RPMI7951 (cell line): ENCODE measurements around the gene USF3. TPM values are rescaled to one million over a fixed set of nuclear protein-coding genes. Genes with fewer than 3 reads are reported as not detected.

Experiments
- DNase-seq: peaks from one replicate; pipeline ENCODE4 v3.0.0-alpha.2; 2012; ENCODE audit warnings: low read depth
- total RNA-seq: library from RNA; depleted of rRNA; stranded (reverse); fragments of >200 nt; shearing (Covaris generic); gene quantifications from 2 replicates; pipeline ENCODE4 v1.2.3, GENCODE V29; 2014; rRNA removed

Gene USF3, protein sequence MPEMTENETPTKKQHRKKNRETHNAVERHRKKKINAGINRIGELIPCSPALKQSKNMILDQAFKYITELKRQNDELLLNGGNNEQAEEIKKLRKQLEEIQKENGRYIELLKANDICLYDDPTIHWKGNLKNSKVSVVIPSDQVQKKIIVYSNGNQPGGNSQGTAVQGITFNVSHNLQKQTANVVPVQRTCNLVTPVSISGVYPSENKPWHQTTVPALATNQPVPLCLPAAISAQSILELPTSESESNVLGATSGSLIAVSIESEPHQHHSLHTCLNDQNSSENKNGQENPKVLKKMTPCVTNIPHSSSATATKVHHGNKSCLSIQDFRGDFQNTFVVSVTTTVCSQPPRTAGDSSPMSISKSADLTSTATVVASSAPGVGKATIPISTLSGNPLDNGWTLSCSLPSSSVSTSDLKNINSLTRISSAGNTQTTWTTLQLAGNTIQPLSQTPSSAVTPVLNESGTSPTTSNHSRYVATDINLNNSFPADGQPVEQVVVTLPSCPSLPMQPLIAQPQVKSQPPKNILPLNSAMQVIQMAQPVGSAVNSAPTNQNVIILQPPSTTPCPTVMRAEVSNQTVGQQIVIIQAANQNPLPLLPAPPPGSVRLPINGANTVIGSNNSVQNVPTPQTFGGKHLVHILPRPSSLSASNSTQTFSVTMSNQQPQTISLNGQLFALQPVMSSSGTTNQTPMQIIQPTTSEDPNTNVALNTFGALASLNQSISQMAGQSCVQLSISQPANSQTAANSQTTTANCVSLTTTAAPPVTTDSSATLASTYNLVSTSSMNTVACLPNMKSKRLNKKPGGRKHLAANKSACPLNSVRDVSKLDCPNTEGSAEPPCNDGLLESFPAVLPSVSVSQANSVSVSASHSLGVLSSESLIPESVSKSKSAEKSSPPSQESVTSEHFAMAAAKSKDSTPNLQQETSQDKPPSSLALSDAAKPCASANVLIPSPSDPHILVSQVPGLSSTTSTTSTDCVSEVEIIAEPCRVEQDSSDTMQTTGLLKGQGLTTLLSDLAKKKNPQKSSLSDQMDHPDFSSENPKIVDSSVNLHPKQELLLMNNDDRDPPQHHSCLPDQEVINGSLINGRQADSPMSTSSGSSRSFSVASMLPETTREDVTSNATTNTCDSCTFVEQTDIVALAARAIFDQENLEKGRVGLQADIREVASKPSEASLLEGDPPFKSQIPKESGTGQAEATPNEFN (N-terminal part only)
- 6.2 and 10.6 TPM in 2 replicates for total RNA-seq

GRCh38 chr3:113695786-113696645, at the start of gene USF3:
Gene USF3 (minus strand): TSS chr3:113696642. CDS start chr3:113674878, 21,764 bp downstream.
- peak; percentile 66 for DNase-seq

GRCh38 chr3:113745756-113746547, 49.5 kb upstream of the USF3 start, which contains the start of gene NAA50:
Gene NAA50 (minus strand): TSS chr3:113746249. CDS start chr3:113745949, 300 bp downstream.
- peak; percentile 93 for DNase-seq

GRCh38 chr3:113744941-113745755, 48.7 kb upstream of the USF3 start:
- peak; percentile 82 for DNase-seq

- DNase-seq = no peak
Observed at GRCh38 chr3:113743006-113743630, 46.7 kb upstream of the USF3 start.

DNA sequence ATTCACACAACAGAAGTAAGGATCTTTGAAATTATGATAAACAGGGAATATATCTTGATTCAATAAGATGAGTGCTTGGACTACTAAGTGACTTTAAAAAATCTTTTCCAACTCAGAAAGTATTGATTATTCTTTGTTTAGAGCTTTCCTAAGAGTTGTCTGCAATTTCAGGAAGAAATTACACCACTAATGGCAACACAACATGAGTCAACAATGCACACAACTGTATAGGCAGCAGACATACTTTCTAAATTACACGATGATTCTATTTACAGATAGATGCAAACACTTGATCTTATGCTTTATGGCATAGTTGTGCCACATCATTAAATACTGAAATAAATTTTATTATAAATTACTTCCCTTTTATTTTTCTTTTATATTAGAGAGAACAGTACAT, 45.2 kb upstream of the USF3 start:
- DNase-seq = no peak

GRCh38 chr3:113741086-113741485, 44.6 kb upstream of the USF3 start:
- DNase-seq = no peak

- peak; percentile 76 for DNase-seq
Observed at GRCh38 chr3:113736548-113737089, 40.2 kb upstream of the USF3 start.

DNA sequence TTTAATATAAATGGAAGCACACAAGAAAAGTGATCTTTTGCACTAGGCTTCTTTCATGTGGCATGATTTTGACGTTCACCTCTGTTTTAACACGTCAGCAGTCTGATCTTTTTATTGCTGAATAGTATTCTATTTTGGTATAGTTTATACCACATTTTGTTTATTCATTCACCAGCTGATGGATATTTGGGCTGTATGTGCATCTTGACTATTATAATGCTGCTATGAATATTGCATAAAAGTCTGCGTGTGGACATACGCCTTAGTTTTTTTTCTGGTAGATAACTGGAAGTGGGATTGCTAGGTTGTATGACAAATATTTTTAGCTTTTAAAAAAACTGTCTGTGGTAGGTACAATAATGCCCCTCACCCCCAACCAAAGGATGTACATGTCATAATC, 35.3 kb upstream of the USF3 start:
- no peak for DNase-seq

DNA sequence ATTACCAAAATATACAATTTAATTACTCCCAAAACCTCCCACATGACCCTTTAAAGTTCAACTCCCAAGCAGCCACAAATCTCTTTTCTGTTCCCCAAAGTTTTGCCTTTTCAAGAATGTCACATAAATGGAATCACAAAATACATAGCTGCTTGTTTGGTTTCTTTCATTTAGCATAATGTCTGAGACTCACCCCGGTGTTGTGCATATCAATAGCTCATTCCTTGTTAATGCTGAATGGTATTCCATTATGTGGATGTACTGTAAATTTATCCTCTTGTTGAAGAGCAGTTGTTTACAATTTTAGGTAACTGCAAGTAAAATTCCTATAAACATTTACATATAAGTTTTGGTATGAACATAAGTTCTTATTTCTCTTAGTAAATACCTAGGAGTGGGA, 34.1 kb upstream of the USF3 start:
- no peak for DNase-seq

GRCh38 chr3:113728661-113729060, 32.2 kb upstream of the USF3 start:
- no peak for DNase-seq

- no peak for DNase-seq
Observed at GRCh38 chr3:113721636-113722035, 25.2 kb upstream of the USF3 start.

DNA sequence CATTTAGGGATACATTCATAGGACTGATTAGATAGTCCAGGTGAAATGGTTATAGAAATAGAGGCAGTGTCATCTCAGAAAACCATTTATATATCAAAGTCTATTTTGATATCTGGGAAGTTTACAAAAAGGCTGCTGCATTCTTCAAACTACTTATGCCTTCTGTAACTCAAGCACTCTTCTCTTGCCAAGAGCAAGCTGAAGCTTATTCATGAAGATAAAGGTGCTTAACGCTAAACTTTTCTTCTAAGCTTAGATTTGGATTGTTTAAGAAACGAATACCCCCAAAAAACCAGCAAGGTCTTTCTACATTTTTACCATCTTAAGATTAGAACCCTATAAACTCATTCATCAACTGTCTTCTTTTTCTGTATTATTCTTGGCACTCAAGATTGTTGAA, 23.3 kb upstream of the USF3 start:
- no peak for DNase-seq

GRCh38 chr3:113719294-113719693, 22.9 kb upstream of the USF3 start:
- no peak for DNase-seq

GRCh38 chr3:113717818-113718217, 21.4 kb upstream of the USF3 start:
- no peak for DNase-seq

- no peak for DNase-seq
Observed at GRCh38 chr3:113717308-113717707, 20.9 kb upstream of the USF3 start.

DNA sequence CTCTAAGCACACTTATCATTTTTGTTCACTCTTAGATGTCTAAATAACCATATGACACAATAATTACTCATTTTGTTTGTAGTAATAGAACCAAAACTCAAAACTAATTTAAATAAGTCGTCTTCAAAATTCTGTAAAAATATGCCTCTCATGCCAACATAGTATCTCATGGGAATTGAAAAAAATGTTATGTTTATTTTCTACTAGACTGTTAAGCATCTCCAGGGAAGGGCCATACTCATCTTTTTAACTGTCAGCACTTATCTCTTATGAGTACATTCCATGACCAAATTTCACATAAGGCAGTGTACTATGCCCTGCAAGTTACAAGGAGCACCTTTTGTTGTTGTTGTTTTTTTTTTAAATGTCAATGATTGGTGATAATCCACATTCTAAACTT, 18.3 kb upstream of the USF3 start:
- no peak for DNase-seq

- no peak for DNase-seq
Observed at GRCh38 chr3:113712129-113712528, 15.7 kb upstream of the USF3 start.

- no peak for DNase-seq
Observed at GRCh38 chr3:113707835-113708234, 11.4 kb upstream of the USF3 start.

DNA sequence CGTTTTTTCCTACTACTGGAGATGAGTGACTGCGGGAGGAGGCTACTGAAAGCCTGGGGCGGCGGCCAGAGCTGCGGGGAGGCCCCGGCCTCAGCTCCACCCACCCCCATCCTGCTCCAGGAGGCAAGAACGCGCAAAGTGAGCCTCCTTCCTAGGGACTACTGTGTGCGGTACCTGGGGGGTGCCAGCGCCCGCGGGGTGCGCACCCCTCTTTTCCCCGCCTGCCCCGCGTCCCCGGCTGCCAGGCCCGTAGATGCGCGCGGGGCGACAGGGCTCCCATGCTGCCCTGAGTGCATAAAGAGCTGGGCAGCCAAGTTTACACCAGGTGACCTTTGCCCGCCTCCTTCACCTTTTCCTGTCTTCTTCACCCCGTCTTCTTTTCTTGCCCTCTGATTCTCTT, 2.5 kb upstream of the USF3 start:
- no peak for DNase-seq
